ENCODE results near the gene CDK4. TPM values are rescaled to one million over a fixed set of nuclear protein-coding genes. Genes with fewer than 3 reads are reported as not detected.

Gene CDK4
- total and polyA plus RNA-seq, 2 of the 13 experiments (the other 11 are each of a cell fraction or from before 2014, with no cell fraction given) = 191 to 209 TPM

GRCh38 chr12:57751788-57752667 is at the start of gene CDK4 (continued):
- TF ChIP-seq E2F1 (CRISPR knock-in tag; IDR thresholded peaks at IDR 0.05) = peak; percentile 98
- no peak for TF ChIP-seq ZFYVE20 (CRISPR knock-in tag; IDR thresholded peaks at IDR 0.05; ENCODE audit: borderline replicate concordance, low read depth)
- TF ChIP-seq ZNF343 (CRISPR knock-in tag; IDR thresholded peaks at IDR 0.05) = peak; percentile 93
- TF ChIP-seq ZNF280B (CRISPR knock-in tag; IDR thresholded peaks at IDR 0.05; ENCODE audit: borderline replicate concordance) = peak; percentile 13; the same call in 1 of the 2 replicates
- peak; percentile 80; the same call in 1 of the 2 replicates for TF ChIP-seq ZNF776 (CRISPR knock-in tag; IDR thresholded peaks at IDR 0.05)
- peak; percentile 87 for TF ChIP-seq KAT7 (CRISPR knock-in tag; IDR thresholded peaks at IDR 0.05; ENCODE audit: borderline replicate concordance)
- TF ChIP-seq ZNF34 (CRISPR knock-in tag; IDR thresholded peaks at IDR 0.05; ENCODE audit: borderline replicate concordance) = no peak
- TF ChIP-seq TCF12 (IDR thresholded peaks at IDR 0.05) = no peak
- 0 out of 2 replicates have a peak, but pooled peaks have one; percentile 76 for TF ChIP-seq TCF12 (CRISPR knock-in tag; IDR thresholded peaks at IDR 0.05)
- TF ChIP-seq NR3C1 (CRISPR knock-in tag; IDR thresholded peaks at IDR 0.05) = no peak
- peak; percentile 91 for TF ChIP-seq ZNF891 (CRISPR knock-in tag; IDR thresholded peaks at IDR 0.05)
- peak; percentile 93 for TF ChIP-seq MXD3 (CRISPR knock-in tag; IDR thresholded peaks at IDR 0.05)
- TF ChIP-seq AGO2 (optimal IDR thresholded peaks at IDR 0.05; ENCODE audit: low read depth, low read length) = peak; percentile 90
- TF ChIP-seq DBP (CRISPR knock-in tag; IDR thresholded peaks at IDR 0.05; ENCODE audit: not compliant biosample characterization) = peak; percentile 24
- peak; percentile 93 for TF ChIP-seq TARDBP (CRISPR knock-in tag; IDR thresholded peaks at IDR 0.05)
- no peak for TF ChIP-seq DDIT3 (CRISPR knock-in tag; IDR thresholded peaks at IDR 0.05)
- peak; percentile 80; the same call in 1 of the 2 replicates for TF ChIP-seq ZNF512B (CRISPR knock-in tag; IDR thresholded peaks at IDR 0.05; ENCODE audit: borderline replicate concordance)
- peak; percentile 77; the same call in 1 of the 2 replicates for TF ChIP-seq KMT2A (CRISPR knock-in tag; IDR thresholded peaks at IDR 0.05)
- TF ChIP-seq RORA (CRISPR knock-in tag; IDR thresholded peaks at IDR 0.05) = no peak
- peak; percentile 92 for TF ChIP-seq ZNF501 (CRISPR knock-in tag; IDR thresholded peaks at IDR 0.05)
- TF ChIP-seq REL (CRISPR knock-in tag; conservative IDR thresholded peaks at IDR 0.05) = peak; percentile 83; the same call in 1 of the 2 replicates
- no peak; the same call in 1 of the 2 replicates for TF ChIP-seq POLR2AphosphoS2 (IDR thresholded peaks at IDR 0.05; ENCODE audit: low read depth, low read length)
